Heart right ventricle (tissue), 16 donors: ENCODE data around the gene HARS2. TPM values are rescaled to one million over a fixed set of nuclear protein-coding genes. Genes with fewer than 3 reads are reported as not detected.

Source experiments
- ATAC-seq, 8 donors: fragments of 200-7000 bp; cut with Tn5 transposase; one replicate each; pipeline ENCODE4 v1.9.1; 2020; ENCODE audit warnings: mild to moderate bottlenecking in 8 of 8, moderate library complexity in 8 of 8, moderate number of reproducible peaks in 1 of 8
- DNase-seq, 2 donors: peaks; one replicate each; pipeline ENCODE4 v3.0.0-alpha.2; 2020
- H3K27ac ChIP-seq, 10 donors: fragments of 200-600 bp; sonication (generic) in 2 of 10; one replicate each; pipeline versions ENCODE4 v1.5.0 to v1.8.0; 2020 to 2022; ENCODE audit warnings: mild to moderate bottlenecking in 3 of 10
- H3K27me3 ChIP-seq, 7 donors: fragments of 200-600 bp; one replicate each; pipeline ENCODE4 v1.8.0; 2021 to 2022; ENCODE audit warnings: mild to moderate bottlenecking in 2 of 7
- H3K36me3 ChIP-seq, 9 donors: fragments of 200-600 bp; sonication (generic) in 1 of 9; one replicate each; pipeline versions ENCODE4 v1.5.0 to v1.8.0; 2020 to 2022; ENCODE audit warnings: mild to moderate bottlenecking in 2 of 9
- H3K4me1 ChIP-seq, 9 donors: fragments of 200-600 bp; sonication (generic) in 1 of 9; one replicate each; pipeline versions ENCODE4 v1.5.0 to v1.8.0; 2020 to 2022; ENCODE audit warnings: mild to moderate bottlenecking in 4 of 9
- H3K4me3 ChIP-seq, 10 donors: fragments of 200-600 bp; sonication (generic) in 2 of 10; one replicate each; pipeline versions ENCODE4 v1.5.0 to v1.8.0; 2020 to 2022; ENCODE audit warnings: mild to moderate bottlenecking in 7 of 10, moderate library complexity in 2 of 10
- H3K9me3 ChIP-seq, 11 donors: fragments of 200-600 bp in 10 of 11; sonication (generic) in 2 of 11; one replicate each; pipeline versions ENCODE4 v1.5.0 to v1.8.0; 2013 to 2022; ENCODE audit warnings: mild to moderate bottlenecking in 2 of 11, control low read depth in 1 of 11, moderate library complexity in 1 of 11
- CTCF ChIP-seq, 9 donors: fragments of 200-600 bp; sonication (generic) in 2 of 9; IDR thresholded peaks; one replicate each; pipeline versions ENCODE4 v1.5.0 to v1.8.0; 2021 to 2022; ENCODE audit warnings: antibody characterized with exemption in 9 of 9, mild to moderate bottlenecking in 5 of 9, moderate library complexity in 1 of 9
- WGBS, 2 donors: extraction: QIAGEN DNeasy Blood & Tissue Kit; methylation state at CpG; one replicate each; pipeline ENCODE4 v1.1.7; 2013; ENCODE audit warnings: inconsistent platforms in 1 of 2; 5-methylcytosine and 5-hydroxymethylcytosine counted together
- intact Hi-C, 10 donors: fragments of 100-400 bp; cut with DNase I; formaldehyde crosslinking; loops; one replicate each; pipeline versions ENCODE4 v1.11.1 to v1.14.2; 2022
- long read RNA-seq, 3 donors: library from polyadenylated mRNA; unstranded; transcript quantifications; one replicate each; pipeline ENCODE4 v2.0.0, GENCODE V29; 2020 to 2021
- polyA plus RNA-seq, 2 donors: library from polyadenylated mRNA; stranded (reverse); fragments of 200-250 nt; gene quantifications; one replicate each; pipeline ENCODE4 v1.2.3, GENCODE V29; 2013
- total RNA-seq, 10 donors: library from RNA; stranded (reverse); fragmentation: NEBNext Ultra II Directional in 3 of 10; extraction: Animal tissue kit (Norgen Biotek cat#: 25700) in 3 of 10; gene quantifications; one replicate each; pipeline versions ENCODE4 v1.2.1 to v1.2.4, GENCODE V29; 2021 to 2023
- donor health status: Arrhythmogenic right ventricular cardiomyopathy.
- donor health status: ischemic (EF 13 %, LVEDD 7.1; RV severe dilation, severe dysfunction).
- donor health status: healthy with polysubstance abuse.
- donor health status: DM: no; HTN: yes; CAD: no.
- donor health status: DM: no; HTN: no; CAD: no.
- donor health status: ischemic (EF 25% LVEDD 6.9; RV normal size, moderate dysfunction).
- donor health status: ischemic (EF 25% LVEDD 5.7; RV mildly dilated, moderate dysfunction).
- donor health status: healthy.
- donor health status: DM: yes; HTN: yes; CAD: no.
- donor health status: Ischemic cardiomyopathy.
- donor health status: ischemic (EF 35%, LVEDD 5.7; RV mildly dilated, moderate dysfunction).
- donor health status: nonischemic (EF 11% LVEDD 7.7; RV severe dilation, severe dysfunction).
- donor health status: DM: yes; HTN: yes; CAD: no.
- donor health status: PGD.
- donor health status: ischemic (EF 29% LVEDD 5.4; RV normal size, mild dysfunction).
- donor health status: nonischemic (EF 23%, LVEDD 6.1; RV moderate dilation, normal function).

HARS2 gene
- 10 to 100 TPM; 23.3 to 37.3 (median 30.0) TPM for total RNA-seq
- 10 to 100 TPM; 19.2 to 24.9 TPM for polyA plus RNA-seq
- long read RNA-seq, donor 1, transcript HARS2-201 (13 exons, 2,510 nt): major isoform, 31 of 47 reads
- long read RNA-seq, donor 1, partial matches to known transcripts: 8 of 47 reads
- long read RNA-seq, donor 1, other reads (novel, unspliced or antisense): 4 of 47 reads
- long read RNA-seq, donor 2, transcript HARS2-201 (13 exons, 2,510 nt): major isoform, 40 of 61 reads
- long read RNA-seq, donor 2, transcript HARS2-219 (14 exons, 2,292 nt): minor isoform, 7 of 61 reads
- long read RNA-seq, donor 2, partial matches to known transcripts: 7 of 61 reads
- long read RNA-seq, donor 2, other reads (novel, unspliced or antisense): 7 of 61 reads
- long read RNA-seq, donor 3, transcript HARS2-219 (14 exons, 2,292 nt): minor isoform, 7 of 131 reads
- long read RNA-seq, donor 3, transcript HARS2-215 (12 exons, 2,346 nt): minor isoform, 5 of 131 reads
- long read RNA-seq, donor 3, transcript HARS2-201 (13 exons, 2,510 nt): major isoform, 91 of 131 reads
- long read RNA-seq, donor 3, partial matches to known transcripts: 8 of 131 reads
- long read RNA-seq, donor 3, other reads (novel, unspliced or antisense): 16 of 131 reads

- Histone ChIP-seq H3K4me3 (peak within 1 kb of the TSS; percentile 60 to 96 (median 83)), H3K27ac (peak within 1 kb of the TSS; percentile 65 to 96 (median 88)), H3K27me3 (no peaks in the 10 kb centered on the region), H3K4me1 (peaks cover 0 to 44% (median 32%) of the 10 kb centered on the region in 9 donors), H3K36me3 (peaks cover 0 to 68% (median 40%) of the 10 kb centered on the region in 9 donors), H3K9me3 (no peaks in the 10 kb centered on the region)
- DNase-seq: peak; percentile 87 to 92
- whole genome bisulfite sequencing, 2 donors: 0 to 1% methylated on average over 61 of the region's 61 CpGs
- TF ChIP-seq CTCF (IDR thresholded peaks at IDR 0.05): peak in 2 of 9 donors; percentile 30 to 38
- intact Hi-C loops: loop anchor here in 2 of 10 donors (2.0 to 10.0 kb wide), 3 partner anchors 26 to 286 kb away; partner anchors contain the start of genes ANKHD1 (in 1 of the 2), IK (in 1 of the 2), NDUFA2 (in 1 of the 2) and WDR55 (in 1 of the 2)
- peak; percentile 97 to 99 (median 98) for ATAC-seq
Measured at GRCh38 chr5:140690941-140691924, at the start of gene HARS2, which contains the start of gene HARS1. Gene HARS2, plus strand, starts transcription at chr5:140691455. Its CDS starts 194 bp downstream, at chr5:140691649. Gene HARS1, minus strand, starts transcription at chr5:140691370. Its CDS starts 66 bp downstream, at chr5:140691304.

- no peak for TF ChIP-seq CTCF (IDR thresholded peaks at IDR 0.05)
- peaks cover 3 to 49% (median 26%) of the 10 kb centered on the region in 9 donors for H3K4me1 ChIP-seq
- H3K9me3 ChIP-seq: no peaks in the 10 kb centered on the region
- intact Hi-C loops: loop anchor here in 4 of 10 donors (10.0 kb wide), 3 partner anchors 97 to 277 kb away; partner anchors contain the start of genes ANKHD1 (in 2 of the 4), EIF4EBP3 (in 1 of the 4) and SLC4A9 (in 1 of the 4)
- ATAC-seq (no peak), DNase-seq (no peak)
- 87 to 91% methylated on average over 8 of the region's 8 CpGs for WGBS, 2 donors
- H3K36me3 ChIP-seq: peaks cover 0 to 49% (median 10%) of the 10 kb centered on the region in 9 donors
- no peaks in the 10 kb centered on the region for H3K27me3 ChIP-seq
- no peak overlapping the region for H3K4me3 ChIP-seq
- no peak overlapping the region for H3K27ac ChIP-seq
Measured at GRCh38 chr5:140641716-140642115, 49.5 kb upstream of the HARS2 start.

- no peak for DNase-seq
- intact Hi-C loops: loop anchor here in 4 of 10 donors (10.0 kb wide), 3 partner anchors 98 to 278 kb away; partner anchors contain the start of genes ANKHD1 (in 2 of the 4), EIF4EBP3 (in 1 of the 4) and SLC4A9 (in 1 of the 4)
- WGBS, 2 donors: 58 to 59% methylated on average over 3 of the region's 3 CpGs
- Histone ChIP-seq H3K36me3 (peaks cover 0 to 49% (median 10%) of the 10 kb centered on the region in 9 donors), H3K27me3 (no peaks in the 10 kb centered on the region), H3K4me1 (peaks cover 4 to 52% (median 29%) of the 10 kb centered on the region in 9 donors), H3K4me3 (no peak overlapping the region), H3K9me3 (no peaks in the 10 kb centered on the region), H3K27ac (no peak overlapping the region)
- TF ChIP-seq CTCF (IDR thresholded peaks at IDR 0.05): no peak
- ATAC-seq: no peak
Measured at GRCh38 chr5:140642718-140643117, 48.5 kb upstream of the HARS2 start.
